HFF-Myc (cell line): ENCODE results near the gene C12orf43.

Source experiments
- DNase-seq: peaks from one replicate; pipeline ENCODE4 v3.0.0-alpha.2; 2011; ENCODE audit warnings: low read depth; ENCODE audit errors: extremely low read depth
- H3K4me3 ChIP-seq: replicated peaks from 2 replicates; pipeline ENCODE4 v1.5.1; 2011; ENCODE audit warnings: low read depth, mild to moderate bottlenecking, control low read depth, low read length
- CTCF ChIP-seq: IDR thresholded peaks from 2 replicates; pipeline ENCODE4 v1.5.1; 2012; ENCODE audit warnings: mild to moderate bottlenecking, low read depth, low read length, control low read depth; ENCODE audit errors: missing control alignments

The C12orf43 gene

GRCh38 chr12:120960657-120961056, 55.6 kb downstream of the C12orf43 start:
- no peak overlapping the region for H3K4me3 ChIP-seq
- no peak for DNase-seq
- no peak for TF ChIP-seq CTCF

- no peak overlapping the region for H3K4me3 ChIP-seq
- TF ChIP-seq CTCF: no peak
- DNase-seq: no peak
Measured at GRCh38 chr12:120959111-120959878, 57.0 kb downstream of the C12orf43 start.

- TF ChIP-seq CTCF: no peak
- no peak for DNase-seq
- H3K4me3 ChIP-seq: no peak overlapping the region
Measured at GRCh38 chr12:120956579-120957300, 59.5 kb downstream of the C12orf43 start.

- no peak for TF ChIP-seq CTCF
- no peak for DNase-seq
- H3K4me3 ChIP-seq: no peak overlapping the region
Measured at GRCh38 chr12:120955232-120955631, 61.1 kb downstream of the C12orf43 start.

- TF ChIP-seq CTCF: no peak
- no peak for DNase-seq
- no peak overlapping the region for H3K4me3 ChIP-seq
Measured at GRCh38 chr12:120950807-120951206, 65.5 kb downstream of the C12orf43 start.
